ENCODE measurements around the gene CELF4. TPM values are rescaled to one million over a fixed set of nuclear protein-coding genes. Genes with fewer than 3 reads are reported as not detected.

Gene CELF4
- total RNA-seq, 1 experiment from 2014 or later: 0.11 TPM

GRCh38 chr18:37548679-37549289, 16.8 kb downstream of the CELF4 start:
- H3K4me3 ChIP-seq (ENCODE audit: low read depth, low read length): no peak overlapping the region
- intact Hi-C loops (cut with micrococcal nuclease; ENCODE audit: unreplicated experiment): no loop called here
- H3K4me1 Mint-ChIP-seq (ENCODE audit: low read depth, unreplicated experiment): no peaks in the 10 kb centered on the region

GRCh38 chr18:37547196-37547827, 18.3 kb downstream of the CELF4 start:
- no peaks in the 10 kb centered on the region for H3K9me3 ChIP-seq
- DNase-seq: no peak
- no peak overlapping the region for H3K4me3 ChIP-seq (ENCODE audit: low read depth, low read length)
- H3K4me1 Mint-ChIP-seq (ENCODE audit: low read depth, unreplicated experiment): no peaks in the 10 kb centered on the region
- H3K9me3 Mint-ChIP-seq (ENCODE audit: unreplicated experiment): no peaks in the 10 kb centered on the region
- ChIA-PET POLR2A (no interaction called here), CTCF (no interaction called here)
- no peaks in the 10 kb centered on the region for H3K36me3 ChIP-seq (ENCODE audit: control insufficient read depth, insufficient read depth, low read length)
- BruUV-seq (replicated peaks): no TSS peak
- H3K27ac Mint-ChIP-seq (ENCODE audit: unreplicated experiment): no peak overlapping the region
- no peak overlapping the region for H3K4me3 Mint-ChIP-seq (ENCODE audit: unreplicated experiment)
- H3K27me3 ChIP-seq (replicated peaks; ENCODE audit: control insufficient read depth, insufficient read depth, low read length): no peaks in the 10 kb centered on the region
- H3K4me1 ChIP-seq: no peaks in the 10 kb centered on the region
- TF ChIP-seq CTCF (IDR thresholded peaks at IDR 0.05; ENCODE audit: insufficient read depth in 1 of 2, low read depth in 1 of 2, low read length in 1 of 2, severe bottlenecking in 1 of 2, unreplicated experiment in 1 of 2): no peak
- no peaks in the 10 kb centered on the region for H3K36me3 Mint-ChIP-seq (ENCODE audit: insufficient read depth, unreplicated experiment)
- H3K27me3 Mint-ChIP-seq (ENCODE audit: insufficient read depth, unreplicated experiment): peaks cover 24% of the 10 kb centered on the region
- intact Hi-C loops (cut with micrococcal nuclease; ENCODE audit: unreplicated experiment): no loop called here

More at GRCh38 chr18:37548679-37549289, 16.8 kb downstream of the CELF4 start:
- DNase-seq: no peak
- H3K36me3 ChIP-seq (ENCODE audit: control insufficient read depth, insufficient read depth, low read length): no peaks in the 10 kb centered on the region
- no peak overlapping the region for H3K27ac Mint-ChIP-seq (ENCODE audit: unreplicated experiment)
- H3K4me1 ChIP-seq: no peaks in the 10 kb centered on the region
- H3K36me3 Mint-ChIP-seq (ENCODE audit: insufficient read depth, unreplicated experiment): no peaks in the 10 kb centered on the region
- no peak for TF ChIP-seq CTCF (IDR thresholded peaks at IDR 0.05; ENCODE audit: insufficient read depth in 1 of 2, low read depth in 1 of 2, low read length in 1 of 2, severe bottlenecking in 1 of 2, unreplicated experiment in 1 of 2)
- H3K27me3 ChIP-seq (replicated peaks; ENCODE audit: control insufficient read depth, insufficient read depth, low read length): no peaks in the 10 kb centered on the region
- no peak overlapping the region for H3K4me3 Mint-ChIP-seq (ENCODE audit: unreplicated experiment)
- H3K9me3 Mint-ChIP-seq (ENCODE audit: unreplicated experiment): no peaks in the 10 kb centered on the region
- ChIA-PET CTCF (no interaction called here), POLR2A (no interaction called here)
- no peaks in the 10 kb centered on the region for H3K9me3 ChIP-seq
- peaks cover 19% of the 10 kb centered on the region for H3K27me3 Mint-ChIP-seq (ENCODE audit: insufficient read depth, unreplicated experiment)
- BruUV-seq (replicated peaks): no TSS peak

- no peak for DNase-seq
- H3K4me3 Mint-ChIP-seq (ENCODE audit: unreplicated experiment): no peak overlapping the region
- no peaks in the 10 kb centered on the region for H3K27me3 ChIP-seq (replicated peaks; ENCODE audit: control insufficient read depth, insufficient read depth, low read length)
- no peaks in the 10 kb centered on the region for H3K4me1 Mint-ChIP-seq (ENCODE audit: low read depth, unreplicated experiment)
- CTCF ChIA-PET: no interaction called here
- H3K36me3 ChIP-seq (ENCODE audit: control insufficient read depth, insufficient read depth, low read length): no peaks in the 10 kb centered on the region
- BruUV-seq (replicated peaks): no TSS peak
- no peak overlapping the region for H3K27ac Mint-ChIP-seq (ENCODE audit: unreplicated experiment)
- POLR2A ChIA-PET: no interaction called here
- intact Hi-C loops (cut with micrococcal nuclease; ENCODE audit: unreplicated experiment): no loop called here
- TF ChIP-seq CTCF (IDR thresholded peaks at IDR 0.05; ENCODE audit: insufficient read depth in 1 of 2, low read depth in 1 of 2, low read length in 1 of 2, severe bottlenecking in 1 of 2, unreplicated experiment in 1 of 2): no peak
- no peaks in the 10 kb centered on the region for H3K4me1 ChIP-seq
- H3K9me3 Mint-ChIP-seq (ENCODE audit: unreplicated experiment): no peaks in the 10 kb centered on the region
- no peaks in the 10 kb centered on the region for H3K36me3 Mint-ChIP-seq (ENCODE audit: insufficient read depth, unreplicated experiment)
- no peaks in the 10 kb centered on the region for H3K9me3 ChIP-seq
- H3K4me3 ChIP-seq (ENCODE audit: low read depth, low read length): no peak overlapping the region
- H3K27me3 Mint-ChIP-seq (ENCODE audit: insufficient read depth, unreplicated experiment): peaks cover 23% of the 10 kb centered on the region
These were observed 18.9 kb downstream of the CELF4 start for GRCh38 chr18:37546651-37547050.
